ENCODE results near the gene MVB12B.

MVB12B gene

GRCh38 chr9:126403397-126403796, 76.8 kb downstream of the MVB12B start:
- H3K36me3 ChIP-seq (ENCODE audit: insufficient read depth, low read length): no peaks in the 10 kb centered on the region
- H3K4me3 ChIP-seq: no peak overlapping the region

GRCh38 chr9:126404459-126404858, 77.8 kb downstream of the MVB12B start:
- no peak overlapping the region for H3K9ac ChIP-seq (ENCODE audit: insufficient read length)
- no peak for DNase-seq (ENCODE audit: low read depth, low spot score)
- no peaks in the 10 kb centered on the region for H3K9me3 ChIP-seq (ENCODE audit: low read depth, low read length)

More at GRCh38 chr9:126403397-126403796, 76.8 kb downstream of the MVB12B start:
- H3K27ac ChIP-seq: no peak overlapping the region
- no peak for TF ChIP-seq POLR2AphosphoS5 (IDR thresholded peaks at IDR 0.05; ENCODE audit: borderline replicate concordance, low read depth, low read length)
- no peak for TF ChIP-seq FOXP2 (optimal IDR thresholded peaks at IDR 0.05; ENCODE audit: control extremely low read depth, extremely low read length, insufficient read depth)
- no peak for TF ChIP-seq EZH2 (IDR thresholded peaks at IDR 0.05)
- no peak for DNase-seq (ENCODE audit: low read depth, low spot score)
- H3K9ac ChIP-seq (ENCODE audit: insufficient read length): no peak overlapping the region
- H3K9me3 ChIP-seq (ENCODE audit: low read depth, low read length): no peaks in the 10 kb centered on the region

GRCh38 chr9:126406075-126406667, 79.5 kb downstream of the MVB12B start:
- Histone ChIP-seq H3K9ac (ENCODE audit: insufficient read length) (no peak overlapping the region), H3K36me3 (ENCODE audit: insufficient read depth, low read length) (no peaks in the 10 kb centered on the region), H3K27ac (no peak overlapping the region), H3K9me3 (ENCODE audit: low read depth, low read length) (no peaks in the 10 kb centered on the region), H3K4me3 (no peak overlapping the region)
- DNase-seq (ENCODE audit: low read depth, low spot score): no peak
- TF ChIP-seq POLR2AphosphoS5 (IDR thresholded peaks at IDR 0.05; ENCODE audit: borderline replicate concordance, low read depth, low read length): no peak
- no peak for TF ChIP-seq EZH2 (IDR thresholded peaks at IDR 0.05)
- no peak for TF ChIP-seq FOXP2 (optimal IDR thresholded peaks at IDR 0.05; ENCODE audit: control extremely low read depth, extremely low read length, insufficient read depth)

More at GRCh38 chr9:126404459-126404858, 77.8 kb downstream of the MVB12B start:
- Histone ChIP-seq H3K27ac (no peak overlapping the region), H3K36me3 (ENCODE audit: insufficient read depth, low read length) (no peaks in the 10 kb centered on the region), H3K4me3 (no peak overlapping the region)
- TF ChIP-seq POLR2AphosphoS5 (IDR thresholded peaks at IDR 0.05; ENCODE audit: borderline replicate concordance, low read depth, low read length): no peak

- no peak for DNase-seq (ENCODE audit: low read depth, low spot score)
- TF ChIP-seq FOXP2 (optimal IDR thresholded peaks at IDR 0.05; ENCODE audit: control extremely low read depth, extremely low read length, insufficient read depth) (no peak), POLR2AphosphoS5 (IDR thresholded peaks at IDR 0.05; ENCODE audit: borderline replicate concordance, low read depth, low read length) (no peak), EZH2 (IDR thresholded peaks at IDR 0.05) (no peak)
- H3K9me3 ChIP-seq (ENCODE audit: low read depth, low read length): no peaks in the 10 kb centered on the region
- H3K9ac ChIP-seq (ENCODE audit: insufficient read length): no peak overlapping the region
- no peaks in the 10 kb centered on the region for H3K36me3 ChIP-seq (ENCODE audit: insufficient read depth, low read length)
- H3K4me3 ChIP-seq: no peak overlapping the region
- no peak overlapping the region for H3K27ac ChIP-seq
Measured at GRCh38 chr9:126407114-126407870, 80.7 kb downstream of the MVB12B start.

- Histone ChIP-seq H3K9me3 (ENCODE audit: low read depth, low read length) (no peaks in the 10 kb centered on the region), H3K4me3 (no peak overlapping the region), H3K36me3 (ENCODE audit: insufficient read depth, low read length) (no peaks in the 10 kb centered on the region), H3K27ac (no peak overlapping the region), H3K9ac (ENCODE audit: insufficient read length) (no peak overlapping the region)
- DNase-seq (ENCODE audit: low read depth, low spot score): no peak
- TF ChIP-seq EZH2 (IDR thresholded peaks at IDR 0.05): no peak
Measured at GRCh38 chr9:126408004-126408403, 81.4 kb downstream of the MVB12B start.

GRCh38 chr9:126410229-126410628, 83.6 kb downstream of the MVB12B start:
- TF ChIP-seq EZH2 (IDR thresholded peaks at IDR 0.05) (no peak), FOXP2 (optimal IDR thresholded peaks at IDR 0.05; ENCODE audit: control extremely low read depth, extremely low read length, insufficient read depth) (no peak), POLR2AphosphoS5 (IDR thresholded peaks at IDR 0.05; ENCODE audit: borderline replicate concordance, low read depth, low read length) (no peak)

GRCh38 chr9:126411225-126411947, 84.8 kb downstream of the MVB12B start:
- no peak overlapping the region for H3K9ac ChIP-seq (ENCODE audit: insufficient read length)
- no peaks in the 10 kb centered on the region for H3K9me3 ChIP-seq (ENCODE audit: low read depth, low read length)
- peak; percentile 3 for DNase-seq (ENCODE audit: low read depth, low spot score)
- H3K36me3 ChIP-seq (ENCODE audit: insufficient read depth, low read length): no peaks in the 10 kb centered on the region
- TF ChIP-seq POLR2AphosphoS5 (IDR thresholded peaks at IDR 0.05; ENCODE audit: borderline replicate concordance, low read depth, low read length) (no peak), FOXP2 (optimal IDR thresholded peaks at IDR 0.05; ENCODE audit: control extremely low read depth, extremely low read length, insufficient read depth) (no peak), EZH2 (IDR thresholded peaks at IDR 0.05) (no peak)
- H3K27ac ChIP-seq: 0 out of 2 replicates have a peak overlapping the region, but pooled peaks have one; percentile 48
- no peak overlapping the region for H3K4me3 ChIP-seq

More at GRCh38 chr9:126410229-126410628, 83.6 kb downstream of the MVB12B start:
- no peak overlapping the region for H3K4me3 ChIP-seq
- no peak overlapping the region for H3K27ac ChIP-seq
- DNase-seq (ENCODE audit: low read depth, low spot score): no peak
- no peaks in the 10 kb centered on the region for H3K9me3 ChIP-seq (ENCODE audit: low read depth, low read length)
- no peak overlapping the region for H3K9ac ChIP-seq (ENCODE audit: insufficient read length)
- no peaks in the 10 kb centered on the region for H3K36me3 ChIP-seq (ENCODE audit: insufficient read depth, low read length)

GRCh38 chr9:126411948-126412284, 85.3 kb downstream of the MVB12B start:
- Histone ChIP-seq H3K9me3 (ENCODE audit: low read depth, low read length) (no peaks in the 10 kb centered on the region), H3K36me3 (ENCODE audit: insufficient read depth, low read length) (no peaks in the 10 kb centered on the region), H3K9ac (ENCODE audit: insufficient read length) (no peak overlapping the region), H3K4me3 (no peak overlapping the region), H3K27ac (0 out of 2 replicates have a peak overlapping the region, but pooled peaks have one; percentile 48)
- no peak for DNase-seq (ENCODE audit: low read depth, low spot score)
- TF ChIP-seq FOXP2 (optimal IDR thresholded peaks at IDR 0.05; ENCODE audit: control extremely low read depth, extremely low read length, insufficient read depth) (no peak), EZH2 (IDR thresholded peaks at IDR 0.05) (no peak)
